Pericardium fibroblast (primary cell): ENCODE measurements around the gene CCNA2. TPM values are rescaled to one million over a fixed set of nuclear protein-coding genes. Genes with fewer than 3 reads are reported as not detected.

Experiments used
- total RNA-seq: library from RNA; depleted of rRNA; stranded (reverse); fragments of >200 nt; gene quantifications from 2 replicates; pipeline ENCODE4 v1.2.3, GENCODE V29; 2015

The CCNA2 gene
- total RNA-seq = 3.5 and 6.0 TPM in 2 replicates

GRCh38 chr4:121823505-121824170 lies at the start of gene CCNA2:
Gene CCNA2, minus strand, starts transcription at chr4:121823883. Its CDS starts 255 bp downstream, at chr4:121823628.

GRCh38 chr4:121869841-121870822 lies 46.4 kb upstream of the CCNA2 start, which contains the start of gene BBS7:
Gene BBS7, minus strand, starts transcription at chr4:121870474. Its CDS starts 161 bp downstream, at chr4:121870313.

GRCh38 chr4:121800961-121801714 lies 22.5 kb downstream of the CCNA2 start, which contains the start of gene EXOSC9:
Gene EXOSC9, plus strand, starts transcription at chr4:121801323. Its CDS starts 102 bp downstream, at chr4:121801425.

Other genes with a start within 250 kb of the CCNA2 start
- 431 and 808 TPM in 2 replicates for gene ANXA5, start 126.9 kb downstream of the CCNA2 start, total RNA-seq
- gene SMIM43, start 58.7 kb downstream of the CCNA2 start, total RNA-seq = 0.58 and 1.0 TPM in 2 replicates
- gene EXOSC9, start 22.6 kb downstream of the CCNA2 start, total RNA-seq = 11.2 and 17.2 TPM in 2 replicates
- 8.3 and 15.5 TPM in 2 replicates for gene BBS7, start 46.6 kb upstream of the CCNA2 start, total RNA-seq
- 0.09 TPM in 1 of 2 replicates, not detected in the other for gene TRPC3, start 128.2 kb upstream of the CCNA2 start, total RNA-seq